Loucy (cell line): Measurements from ENCODE around the gene TNFRSF9.

Source experiments
- H2AFZ ChIP-seq: fragments of 200-600 bp; sonication (generic); 2 replicates; pipeline ENCODE4 v1.6.0; 2016; ENCODE audit warnings: antibody characterized with exemption, mild to moderate bottlenecking, low read length, moderate library complexity
- H3F3A ChIP-seq: fragments of 200-600 bp; 2 replicates; pipeline ENCODE4 v1.6.0; 2016; ENCODE audit warnings: antibody characterized with exemption, low read depth, mild to moderate bottlenecking
- H3K27me3 ChIP-seq: fragments of 200-600 bp; sonication (generic); 2 replicates; pipeline ENCODE4 v1.6.1; 2014; ENCODE audit warnings: low read length, mild to moderate bottlenecking; ENCODE audit not compliant: insufficient read depth, poor library complexity, severe bottlenecking
- H3K36me3 ChIP-seq: fragments of 200-600 bp; sonication (generic); 2 replicates; pipeline ENCODE4 v1.6.1; 2016; ENCODE audit warnings: low read length; ENCODE audit not compliant: insufficient read depth
- H3K4me1 ChIP-seq: fragments of 200-600 bp; sonication (generic); 2 replicates; pipeline ENCODE4 v1.5.1; 2014; ENCODE audit warnings: low read length, mild to moderate bottlenecking; ENCODE audit not compliant: insufficient read depth, poor library complexity, severe bottlenecking
- H3K4me2 ChIP-seq: fragments of 200-600 bp; sonication (generic); 2 replicates; pipeline ENCODE4 v1.6.0; 2014; ENCODE audit warnings: antibody characterized with exemption, low read length, low read depth, mild to moderate bottlenecking; ENCODE audit not compliant: poor library complexity, severe bottlenecking
- H3K4me3 ChIP-seq: fragments of 200-600 bp; sonication (generic); 2 replicates; pipeline ENCODE4 v1.5.1; 2014; ENCODE audit warnings: low read length, mild to moderate bottlenecking, mixed read lengths; ENCODE audit not compliant: poor library complexity, severe bottlenecking
- H3K79me2 ChIP-seq: fragments of 200-600 bp; sonication (generic); 2 replicates; pipeline ENCODE4 v1.6.1; 2014; ENCODE audit warnings: low read length; ENCODE audit not compliant: insufficient read depth
- H3K9ac ChIP-seq: fragments of 200-600 bp; sonication (generic); 2 replicates; pipeline ENCODE4 v1.6.0; 2014; ENCODE audit warnings: mild to moderate bottlenecking, low read depth, low read length, moderate library complexity; ENCODE audit not compliant: poor library complexity, severe bottlenecking
- H3K9me2 ChIP-seq: fragments of 200-600 bp; sonication (generic); replicated peaks from 2 replicates; pipeline ENCODE4 v1.6.1; 2016; ENCODE audit warnings: low read depth, low read length, mixed read lengths
- H3K9me3 ChIP-seq: fragments of 200-600 bp; sonication (generic); 2 replicates; pipeline ENCODE4 v1.6.1; 2014; ENCODE audit warnings: mild to moderate bottlenecking, antibody characterized with exemption, low read length, low read depth; ENCODE audit not compliant: insufficient read depth
- H4K20me1 ChIP-seq: fragments of 200-600 bp; sonication (generic); 2 replicates; pipeline ENCODE4 v1.6.0; 2014; ENCODE audit warnings: antibody characterized with exemption, low read length, mild to moderate bottlenecking; ENCODE audit not compliant: insufficient read depth, poor library complexity, severe bottlenecking
- EZH2phosphoT487 ChIP-seq: fragments of 200-600 bp; IDR thresholded peaks from 2 replicates; pipeline ENCODE4 v1.6.1; 2018; ENCODE audit warnings: antibody characterized with exemption, mild to moderate bottlenecking, moderate library complexity, borderline replicate concordance
- TF ChIP-seq, protein P1 (sequence below): fragments of 200-600 bp; sonication (generic); conservative IDR thresholded peaks from 2 replicates; pipeline ENCODE4 v1.5.1; 2014; ENCODE audit warnings: mild to moderate bottlenecking, antibody characterized with exemption, low read length

TNFRSF9 gene

GRCh38 chr1:7973086-7973485, 32.4 kb upstream of the TNFRSF9 start:
- no peaks in the 10 kb centered on the region for H3K9me2 ChIP-seq
- no peak overlapping the region for H3K4me3 ChIP-seq
- no peaks in the 10 kb centered on the region for H3F3A ChIP-seq
- no peaks in the 10 kb centered on the region for H3K4me1 ChIP-seq
- no peak overlapping the region for H2AFZ ChIP-seq
- TF ChIP-seq, protein P1, sequence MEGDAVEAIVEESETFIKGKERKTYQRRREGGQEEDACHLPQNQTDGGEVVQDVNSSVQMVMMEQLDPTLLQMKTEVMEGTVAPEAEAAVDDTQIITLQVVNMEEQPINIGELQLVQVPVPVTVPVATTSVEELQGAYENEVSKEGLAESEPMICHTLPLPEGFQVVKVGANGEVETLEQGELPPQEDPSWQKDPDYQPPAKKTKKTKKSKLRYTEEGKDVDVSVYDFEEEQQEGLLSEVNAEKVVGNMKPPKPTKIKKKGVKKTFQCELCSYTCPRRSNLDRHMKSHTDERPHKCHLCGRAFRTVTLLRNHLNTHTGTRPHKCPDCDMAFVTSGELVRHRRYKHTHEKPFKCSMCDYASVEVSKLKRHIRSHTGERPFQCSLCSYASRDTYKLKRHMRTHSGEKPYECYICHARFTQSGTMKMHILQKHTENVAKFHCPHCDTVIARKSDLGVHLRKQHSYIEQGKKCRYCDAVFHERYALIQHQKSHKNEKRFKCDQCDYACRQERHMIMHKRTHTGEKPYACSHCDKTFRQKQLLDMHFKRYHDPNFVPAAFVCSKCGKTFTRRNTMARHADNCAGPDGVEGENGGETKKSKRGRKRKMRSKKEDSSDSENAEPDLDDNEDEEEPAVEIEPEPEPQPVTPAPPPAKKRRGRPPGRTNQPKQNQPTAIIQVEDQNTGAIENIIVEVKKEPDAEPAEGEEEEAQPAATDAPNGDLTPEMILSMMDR = no peak
- TF ChIP-seq EZH2phosphoT487 = no peak
- no peak overlapping the region for H3K9ac ChIP-seq
- H3K4me2 ChIP-seq = no peak overlapping the region
- no peaks in the 10 kb centered on the region for H3K9me3 ChIP-seq
- H3K27me3 ChIP-seq = no peaks in the 10 kb centered on the region
- peaks cover 12% of the 10 kb centered on the region; the same call in 1 of the 2 replicates for H3K79me2 ChIP-seq
- H3K36me3 ChIP-seq = peaks cover 60% of the 10 kb centered on the region
- peaks cover 14% of the 10 kb centered on the region for H4K20me1 ChIP-seq

DNA sequence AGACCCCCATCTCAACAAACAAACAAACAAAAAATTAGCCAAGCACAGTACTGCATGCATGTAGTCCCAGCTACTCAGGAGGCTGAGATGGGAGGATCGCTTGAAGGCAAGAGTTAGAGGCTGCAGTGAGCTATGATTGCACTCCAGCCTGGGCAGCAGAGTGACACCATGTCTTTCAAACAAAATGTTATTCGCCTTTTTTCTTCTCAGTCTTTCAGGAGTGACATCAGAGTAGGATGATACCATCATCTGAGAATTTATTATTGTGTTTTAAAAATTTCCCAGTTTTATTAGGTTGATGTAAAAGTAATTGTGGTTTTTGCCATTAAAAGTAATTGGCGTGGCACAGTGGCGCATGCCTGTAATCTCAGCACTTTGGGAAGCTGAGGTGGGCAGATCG, 31.6 kb upstream of the TNFRSF9 start:
- no peaks in the 10 kb centered on the region for H3K9me3 ChIP-seq
- no peaks in the 10 kb centered on the region for H3F3A ChIP-seq
- no peak overlapping the region for H3K4me2 ChIP-seq
- peaks cover 56% of the 10 kb centered on the region for H3K36me3 ChIP-seq
- TF ChIP-seq, protein P1 = no peak
- TF ChIP-seq EZH2phosphoT487 = no peak
- H3K9me2 ChIP-seq = no peaks in the 10 kb centered on the region
- H3K79me2 ChIP-seq = peaks cover 19% of the 10 kb centered on the region
- H3K4me3 ChIP-seq = no peak overlapping the region
- H3K27me3 ChIP-seq = no peaks in the 10 kb centered on the region
- no peak overlapping the region for H2AFZ ChIP-seq
- peaks cover 14% of the 10 kb centered on the region for H4K20me1 ChIP-seq
- no peak overlapping the region for H3K9ac ChIP-seq
- peaks cover 4% of the 10 kb centered on the region for H3K4me1 ChIP-seq

- no peak for TF ChIP-seq EZH2phosphoT487
- TF ChIP-seq, protein P1 = no peak
- H3K79me2 ChIP-seq = peaks cover 32% of the 10 kb centered on the region
- H3K4me2 ChIP-seq = no peak overlapping the region
- H3K36me3 ChIP-seq = peaks cover 52% of the 10 kb centered on the region
- no peak overlapping the region for H2AFZ ChIP-seq
- no peaks in the 10 kb centered on the region for H3K27me3 ChIP-seq
- H3K9me3 ChIP-seq = no peaks in the 10 kb centered on the region
- H3K4me1 ChIP-seq = peaks cover 9% of the 10 kb centered on the region
- no peaks in the 10 kb centered on the region for H3F3A ChIP-seq
- no peaks in the 10 kb centered on the region for H3K9me2 ChIP-seq
- no peak overlapping the region for H3K4me3 ChIP-seq
- H3K9ac ChIP-seq = no peak overlapping the region
- peaks cover 13% of the 10 kb centered on the region for H4K20me1 ChIP-seq
Observed at GRCh38 chr1:7971024-7971423, 30.4 kb upstream of the TNFRSF9 start.
